K562 (cell line): ENCODE results near the gene THOC5. TPM values are rescaled to one million over a fixed set of nuclear protein-coding genes. Genes with fewer than 3 reads are reported as not detected.
A peak's percentile ranks its signal among the peaks of the same experiment; 100 is the strongest.

Experiments
- ATAC-seq: fragments of 200-7000 bp; cut with Tn5 transposase; 3 replicates; pipeline ENCODE4 v1.9.1; 2020; ENCODE audit warnings: moderate library complexity
- BruUV-seq: library from RNA; stranded (reverse); fragments of 400-500 nt; replicated peaks from 2 replicates; lab custom pipeline; 2021; lab: Mats Ljungman, UMichigan
- CTCF ChIA-PET: fragments of 300-600 bp; formaldehyde crosslinking; extraction: SDS; loops from one replicate; lab custom pipeline; 2021; ENCODE audit warnings: low intra/inter-chr PET ratio; lab: Yijun Ruan, JAX
- POLR2A ChIA-PET: fragments of 300-600, 350-650 bp; sonication (Branson Sonifier 250); formaldehyde crosslinking; extraction: SDS; loops from one replicate; lab custom pipeline; 2021; ENCODE audit warnings: antibody characterized with exemption, inconsistent platforms; lab: Yijun Ruan, JAX
- DNase-seq, 4 experiments: peaks; one replicate each; pipeline versions ENCODE4 v3.0.0 to v3.0.0-alpha.2; 2011 to 2018; ENCODE audit warnings: low spot score in 3 of 4, mixed read lengths in 3 of 4; ENCODE audit errors: extremely low read depth in 1 of 4
- FAIRE-seq: peaks from 2 replicates; lab custom pipeline; 2011; peaks lifted over from hg19 to GRCh38; lab: Jason Lieb, UNC
- H2AFZ ChIP-seq: 2 replicates; pipeline ENCODE4 v1.6.0; 2011; ENCODE audit warnings: low read depth, low read length, control low read depth, inconsistent platforms
- H3K27ac ChIP-seq: fragments of 200-600 bp; 3 replicates; pipeline ENCODE4 v1.8.0; 2011; ENCODE audit warnings: low read depth, mild to moderate bottlenecking, control low read depth, inconsistent platforms, low read length, moderate library complexity, mixed read lengths; ENCODE audit errors: extremely low read depth
- H3K27me3 ChIP-seq, 2 experiments: fragments of 300-600 bp in 1 of 2; 2 replicates in 1 of 2; 3 replicates in 1 of 2; pipeline versions ENCODE4 v1.6.0 to v1.8.0; 2011; ENCODE audit warnings: inconsistent platforms in 2 of 2, low read length in 2 of 2, mild to moderate bottlenecking in 1 of 2, mixed read lengths in 1 of 2, moderate library complexity in 1 of 2; ENCODE audit not compliant: control insufficient read depth in 2 of 2, insufficient read depth in 2 of 2
- H3K36me3 ChIP-seq: fragments of 300-600 bp; 3 replicates; pipeline ENCODE4 v1.8.0; 2011; ENCODE audit warnings: mild to moderate bottlenecking, low read length, inconsistent platforms; ENCODE audit not compliant: control insufficient read depth, insufficient read depth
- H3K4me1 ChIP-seq, 2 experiments: fragments of 200-600 bp in 1 of 2; replicated peaks in 1 of 2; 2 replicates in 1 of 2; 3 replicates in 1 of 2; pipeline versions ENCODE4 v1.5.1 to v1.8.0; 2011; ENCODE audit warnings: inconsistent platforms in 2 of 2, low read length in 2 of 2, mild to moderate bottlenecking in 1 of 2, mixed read lengths in 1 of 2, moderate library complexity in 1 of 2; ENCODE audit not compliant: control insufficient read depth in 2 of 2, insufficient read depth in 2 of 2
- H3K4me2 ChIP-seq: 2 replicates; pipeline ENCODE4 v1.6.1; 2011; ENCODE audit warnings: low read length, control low read depth, inconsistent platforms, mixed read lengths; ENCODE audit not compliant: insufficient read depth
- H3K4me3 ChIP-seq: fragments of 200-600 bp; sonication (generic), shearing (Covaris generic); 2 replicates; pipeline ENCODE4 v1.5.1; 2016; ENCODE audit warnings: control low read depth, inconsistent platforms
- H3K79me2 ChIP-seq: fragments of 200-600 bp; 3 replicates; pipeline ENCODE4 v1.8.0; 2011; ENCODE audit warnings: low read length, inconsistent platforms; ENCODE audit not compliant: control insufficient read depth, insufficient read depth
- H3K9ac ChIP-seq, 2 experiments: 2 replicates each; pipeline versions ENCODE4 v1.6.0 to v1.6.1; 2011; ENCODE audit warnings: low read depth in 2 of 2, low read length in 2 of 2, control low read depth in 1 of 2, inconsistent platforms in 1 of 2, mild to moderate bottlenecking in 1 of 2, mixed read lengths in 1 of 2; ENCODE audit not compliant: insufficient read depth in 1 of 2
- H3K9me1 ChIP-seq: one replicate; pipeline ENCODE4 v1.6.0; 2011; ENCODE audit warnings: inconsistent platforms, mild to moderate bottlenecking, low read length, moderate library complexity; ENCODE audit not compliant: control insufficient read depth, insufficient read depth
- H3K9me3 ChIP-seq: replicated peaks from 2 replicates; pipeline ENCODE4 v1.5.1; 2011; ENCODE audit warnings: low read depth, low read length, inconsistent platforms; ENCODE audit not compliant: control insufficient read depth, insufficient read depth
- H4K20me1 ChIP-seq: replicated peaks from 2 replicates; pipeline ENCODE4 v1.6.1; 2011; ENCODE audit warnings: low read length, inconsistent platforms, mixed read lengths; ENCODE audit not compliant: control insufficient read depth, insufficient read depth
- C11orf30 ChIP-seq: fragments of 450-650 bp; IDR thresholded peaks from 2 replicates; pipeline ENCODE4 v1.6.1; 2016; ENCODE audit warnings: low read depth, mild to moderate bottlenecking
- EP400 ChIP-seq: fragments of 450-650 bp; IDR thresholded peaks from 2 replicates; pipeline ENCODE4 v1.6.1; 2017; ENCODE audit warnings: antibody characterized with exemption, mild to moderate bottlenecking, moderate library complexity
- HNRNPUL1 ChIP-seq: fragments of 200-400 bp; formaldehyde crosslinking; IDR thresholded peaks from 2 replicates; pipeline ENCODE4 v1.6.1; 2017; ENCODE audit warnings: low read length
- MNT ChIP-seq, 2 experiments: fragments of 450-650 bp; conservative IDR thresholded peaks; 2 replicates each; pipeline ENCODE4 v1.6.1; 2017; ENCODE audit warnings: mild to moderate bottlenecking in 2 of 2, moderate library complexity in 2 of 2
- MYC ChIP-seq, 2 experiments: fragments of 250-450 bp in 1 of 2; sonication (Bioruptor Pico) in 1 of 2; IDR thresholded peaks; 2 replicates each; pipeline versions ENCODE4 v1.5.1 to v1.6.1; 2012 to 2021; ENCODE audit warnings: low read depth in 2 of 2, borderline replicate concordance in 1 of 2, improper control_type of control experiment in 1 of 2, low read length in 1 of 2, mild to moderate bottlenecking in 1 of 2, moderate library complexity in 1 of 2
- SIN3A ChIP-seq, 2 experiments: fragments of 150-350 bp in 1 of 2; IDR thresholded peaks; 2 replicates each; pipeline ENCODE4 v1.6.1; 2011 to 2016; ENCODE audit warnings: borderline replicate concordance in 2 of 2, low read depth in 2 of 2, low read length in 2 of 2, mild to moderate bottlenecking in 2 of 2, moderate library complexity in 2 of 2; ENCODE audit not compliant: control insufficient read depth in 1 of 2
- SNIP1 ChIP-seq: fragments of 450-650 bp; IDR thresholded peaks from 2 replicates; pipeline ENCODE4 v1.7.1; 2017; ENCODE audit warnings: low read depth, mild to moderate bottlenecking
- ZNF785 ChIP-seq: fragments of 250-450 bp; sonication (Bioruptor Pico); IDR thresholded peaks from 2 replicates; pipeline ENCODE4 v1.4.0; 2020; ENCODE audit warnings: mild to moderate bottlenecking
- WGBS: fragments of 100-300 bp; shearing (Covaris generic); methylation state at CpG from one replicate; pipeline ENCODE4 v1.1.6; 2016; ENCODE audit warnings: low coverage, mixed read lengths; ENCODE audit not compliant: insufficient coverage; ENCODE audit errors: missing lambda C conversion rate; 5-methylcytosine and 5-hydroxymethylcytosine counted together
- in situ Hi-C: fragments of 300-500 bp; cut with MboI; formaldehyde crosslinking; loops from 4 replicates; pipeline ENCODE4 v1.15.0; 2018; ENCODE audit warnings: inconsistent platforms, mixed read lengths
- intact Hi-C: fragments of 100-400 bp; cut with micrococcal nuclease; formaldehyde crosslinking; loops from 2 replicates; pipeline ENCODE4 v1.14.2; 2022
- polyA plus RNA-seq, 8 experiments: library from polyadenylated mRNA; depleted of rRNA in 4 of 8; stranded (reverse) in 5 of 8; unstranded in 3 of 8; fragments of >200 nt; fragmentation: Nextera tagmentation in 2 of 8; fragmentation: Illumina TruSeq in 1 of 8; extraction: Ambion mirVana in 2 of 8; extraction: Trizol in 1 of 8; gene quantifications; 2 replicates each; pipeline versions ENCODE4 v1.2.1 to v1.2.3, GENCODE V29; 2011 to 2014; ENCODE audit warnings: inconsistent platforms in 1 of 8, missing spikeins in 1 of 8
- total RNA-seq, 7 experiments: library from RNA; depleted of rRNA in 6 of 7; stranded (reverse); fragments of >200 nt in 6 of 7; fragmentation: Illumina TruSeq in 2 of 7; extraction: Trizol in 2 of 7; gene quantifications; 2 replicates each; pipeline versions ENCODE4 v1.2.1 to v1.2.3, GENCODE V29; 2011 to 2021; ENCODE audit warnings: low replicate concordance in 1 of 7
- TF ChIP-seq, protein P1 (sequence below), 2 experiments: fragments of 450-650 bp; formaldehyde crosslinking in 1 of 2; IDR thresholded peaks; 2 replicates each; pipeline versions ENCODE4 v1.4.0 to v1.6.1; 2014 to 2020; ENCODE audit warnings: mild to moderate bottlenecking in 2 of 2, borderline replicate concordance in 1 of 2, low read depth in 1 of 2

Gene THOC5
- total and polyA plus RNA-seq, 9 of the 15 experiments (the other 6 are each of a cell fraction or from before 2014, with no cell fraction given), result 45.3 to 96.5 (median 51.4) TPM

GRCh38 chr22:29481265-29482000 is 72.1 kb downstream of the THOC5 start:
- CTCF ChIA-PET, result interaction anchor here (0.6 kb wide), 1 partner anchor 970 kb away, joined by 3 read pairs; no protein-coding TSS in a partner anchor
- Histone ChIP-seq H4K20me1 (peaks cover 19% of the 10 kb centered on the region; the same call in 1 of the 2 replicates), H3K79me2 (peaks cover 42% of the 10 kb centered on the region), H2AFZ (peak overlapping the region; percentile 69), H3K27ac (peak overlapping the region; percentile 68), H3K4me1 (peaks cover 21 to 48% of the 10 kb centered on the region in 2 experiments; a peak in 4 of 5 replicates), H3K36me3 (peaks cover 25% of the 10 kb centered on the region; the same call in 1 of the 3 replicates), H3K9me3 (no peaks in the 10 kb centered on the region), H3K9me1 (peaks cover 10% of the 10 kb centered on the region), H3K27me3 (no peaks in the 10 kb centered on the region), H3K4me3 (peak overlapping the region; percentile 48), H3K4me2 (peak overlapping the region; percentile 77), H3K9ac (peak overlapping the region; percentile 68 to 70)
- 2% methylated on average over 12 of the region's 15 CpGs for WGBS
- peak in 3 of 4 experiments; percentile 14 to 56 (median 17) for DNase-seq
- intact Hi-C loops, result loop anchor here (2.0 kb wide), 1 partner anchor 43 kb away; no protein-coding TSS in a partner anchor
- no peak for FAIRE-seq
- TSS peak; percentile 57 for BruUV-seq
- POLR2A ChIA-PET, result interaction anchor here (0.9 kb wide), 1 partner anchor 43 kb away, joined by 3 read pairs; no protein-coding TSS in a partner anchor
- peak; percentile 9; the same call in 1 of the 3 replicates for ATAC-seq
- in situ Hi-C loops, result no loop called here
- peak in 1 of 2 experiments; percentile 48; a peak in 1 of 4 replicates for TF ChIP-seq MNT (conservative IDR thresholded peaks at IDR 0.05)
- no peak for TF ChIP-seq SNIP1
- TF ChIP-seq, protein P1, sequence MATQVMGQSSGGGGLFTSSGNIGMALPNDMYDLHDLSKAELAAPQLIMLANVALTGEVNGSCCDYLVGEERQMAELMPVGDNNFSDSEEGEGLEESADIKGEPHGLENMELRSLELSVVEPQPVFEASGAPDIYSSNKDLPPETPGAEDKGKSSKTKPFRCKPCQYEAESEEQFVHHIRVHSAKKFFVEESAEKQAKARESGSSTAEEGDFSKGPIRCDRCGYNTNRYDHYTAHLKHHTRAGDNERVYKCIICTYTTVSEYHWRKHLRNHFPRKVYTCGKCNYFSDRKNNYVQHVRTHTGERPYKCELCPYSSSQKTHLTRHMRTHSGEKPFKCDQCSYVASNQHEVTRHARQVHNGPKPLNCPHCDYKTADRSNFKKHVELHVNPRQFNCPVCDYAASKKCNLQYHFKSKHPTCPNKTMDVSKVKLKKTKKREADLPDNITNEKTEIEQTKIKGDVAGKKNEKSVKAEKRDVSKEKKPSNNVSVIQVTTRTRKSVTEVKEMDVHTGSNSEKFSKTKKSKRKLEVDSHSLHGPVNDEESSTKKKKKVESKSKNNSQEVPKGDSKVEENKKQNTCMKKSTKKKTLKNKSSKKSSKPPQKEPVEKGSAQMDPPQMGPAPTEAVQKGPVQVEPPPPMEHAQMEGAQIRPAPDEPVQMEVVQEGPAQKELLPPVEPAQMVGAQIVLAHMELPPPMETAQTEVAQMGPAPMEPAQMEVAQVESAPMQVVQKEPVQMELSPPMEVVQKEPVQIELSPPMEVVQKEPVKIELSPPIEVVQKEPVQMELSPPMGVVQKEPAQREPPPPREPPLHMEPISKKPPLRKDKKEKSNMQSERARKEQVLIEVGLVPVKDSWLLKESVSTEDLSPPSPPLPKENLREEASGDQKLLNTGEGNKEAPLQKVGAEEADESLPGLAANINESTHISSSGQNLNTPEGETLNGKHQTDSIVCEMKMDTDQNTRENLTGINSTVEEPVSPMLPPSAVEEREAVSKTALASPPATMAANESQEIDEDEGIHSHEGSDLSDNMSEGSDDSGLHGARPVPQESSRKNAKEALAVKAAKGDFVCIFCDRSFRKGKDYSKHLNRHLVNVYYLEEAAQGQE (IDR thresholded peaks at IDR 0.05; ENCODE audit: borderline replicate concordance), result peak; percentile 31; the same call in 1 of the 2 replicates
- TF ChIP-seq, protein P1 (CRISPR knock-in tag; IDR thresholded peaks at IDR 0.05; ENCODE audit: low read depth), result no peak
- TF ChIP-seq HNRNPUL1, result no peak
- TF ChIP-seq MYC (IDR thresholded peaks at IDR 0.05; ENCODE audit: low read depth, low read length), result peak; percentile 29; the same call in 1 of the 2 replicates
- TF ChIP-seq MYC (CRISPR knock-in tag; IDR thresholded peaks at IDR 0.05; ENCODE audit: borderline replicate concordance, low read depth), result no peak
- TF ChIP-seq SIN3A (IDR thresholded peaks at IDR 0.05; ENCODE audit: borderline replicate concordance in 2 of 2, control insufficient read depth in 1 of 2, low read depth in 2 of 2, low read length in 2 of 2), result 0 out of 4 replicates have a peak, but pooled peaks of 1 of the 2 experiments have one; percentile 2
- peak; percentile 43; the same call in 1 of the 2 replicates for TF ChIP-seq EP400
- no peak for TF ChIP-seq ZNF785
- TF ChIP-seq C11orf30, result peak; percentile 73
